HepG2 (cell line): ENCODE results near the gene LAMTOR2. TPM values are rescaled to one million over a fixed set of nuclear protein-coding genes. Genes with fewer than 3 reads are reported as not detected.

ENCODE experiments used
- KLF16 ChIP-seq, 2 experiments: sonication (generic) in 1 of 2; formaldehyde crosslinking in 1 of 2; IDR thresholded peaks; 2 replicates each; pipeline versions ENCODE4 v1.6.1 to v1.8.0; 2016 to 2023; ENCODE audit warnings: missing genetic modification reagents in 2 of 2, missing compliant biosample characterization in 1 of 2
- MTA1 ChIP-seq: sonication (generic); formaldehyde crosslinking; IDR thresholded peaks from 2 replicates; pipeline ENCODE4 v1.4.0; 2020; ENCODE audit warnings: missing genetic modification reagents, mild to moderate bottlenecking, borderline replicate concordance
- RNF219 ChIP-seq: sonication (generic); formaldehyde crosslinking; IDR thresholded peaks from 2 replicates; pipeline ENCODE4 v1.5.0; 2020; ENCODE audit warnings: mild to moderate bottlenecking, missing genetic modification reagents
- SNAPC5 ChIP-seq: sonication (generic); formaldehyde crosslinking; IDR thresholded peaks from 2 replicates; pipeline ENCODE4 v1.8.1; 2023; ENCODE audit warnings: mild to moderate bottlenecking, missing genetic modification reagents, borderline replicate concordance
- ZBED4 ChIP-seq: sonication (generic); formaldehyde crosslinking; IDR thresholded peaks from 2 replicates; pipeline ENCODE4 v1.4.0; 2020; ENCODE audit warnings: missing genetic modification reagents, borderline replicate concordance
- ZNF138 ChIP-seq: sonication (generic); formaldehyde crosslinking; IDR thresholded peaks from 2 replicates; pipeline ENCODE4 v1.5.0; 2020; ENCODE audit warnings: mild to moderate bottlenecking, low read depth, missing genetic modification reagents
- ZNF407 ChIP-seq: sonication (generic); formaldehyde crosslinking; IDR thresholded peaks from one replicate; pipeline ENCODE4 v1.5.1; 2020; ENCODE audit warnings: mild to moderate bottlenecking, missing genetic modification reagents; ENCODE audit errors: not compliant biosample characterization
- ZNF574 ChIP-seq: sonication (generic); formaldehyde crosslinking; IDR thresholded peaks from 2 replicates; pipeline ENCODE4 v1.4.0; 2020; ENCODE audit warnings: missing genetic modification reagents
- ZNF878 ChIP-seq: sonication (generic); formaldehyde crosslinking; IDR thresholded peaks from 2 replicates; pipeline ENCODE4 v1.8.1; 2023; ENCODE audit warnings: mild to moderate bottlenecking, missing genetic modification reagents, moderate library complexity
- polyA plus RNA-seq, 8 experiments: library from polyadenylated mRNA; depleted of rRNA in 3 of 8; stranded (reverse) in 7 of 8; unstranded in 1 of 8; fragments of >200 nt; fragmentation: Illumina TruSeq in 4 of 8; extraction: Trizol in 4 of 8; gene quantifications; 2 replicates each; pipeline versions ENCODE4 v1.2.1 to v1.2.3, GENCODE V29; 2011 to 2016; ENCODE audit warnings: low read depth in 4 of 8, missing spikeins in 1 of 8, mixed read lengths in 1 of 8; ENCODE audit not compliant: insufficient read depth in 1 of 8
- total RNA-seq, 5 experiments: library from RNA; depleted of rRNA; stranded (reverse); fragments of >200 nt; fragmentation: Illumina TruSeq; extraction: Trizol; gene quantifications; 2 replicates each; pipeline ENCODE4 v1.2.3, GENCODE V29; 2016; ENCODE audit warnings: low read depth in 1 of 5

Gene LAMTOR2
- total and polyA plus RNA-seq, 2 of the 13 experiments (the other 11 are each of a cell fraction or from before 2014, with no cell fraction given), result 36.5 to 66.4 TPM

- TF ChIP-seq ZNF878 (no peak), ZBED4 (CRISPR knock-in tag) (peak; percentile 86), MTA1 (CRISPR knock-in tag) (peak; percentile 57; the same call in 1 of the 2 replicates), KLF16 (CRISPR knock-in tag; IDR thresholded peaks at IDR 0.05) (peak in 1 of 2 experiments; percentile 68; a peak in 2 of 4 replicates), ZNF574 (CRISPR knock-in tag) (peak; percentile 98), ZNF138 (CRISPR knock-in tag) (0 out of 2 replicates have a peak, but pooled peaks have one; percentile 21), RNF219 (CRISPR knock-in tag) (0 out of 2 replicates have a peak, but pooled peaks have one; percentile 30), ZNF407 (CRISPR knock-in tag) (no peak), SNAPC5 (CRISPR knock-in tag) (no peak)
These were observed at the start of gene LAMTOR2 (continued) for GRCh38 chr1:156054500-156055280.
